ENCODE measurements around the gene SEPHS1.

Gene SEPHS1

DNA sequence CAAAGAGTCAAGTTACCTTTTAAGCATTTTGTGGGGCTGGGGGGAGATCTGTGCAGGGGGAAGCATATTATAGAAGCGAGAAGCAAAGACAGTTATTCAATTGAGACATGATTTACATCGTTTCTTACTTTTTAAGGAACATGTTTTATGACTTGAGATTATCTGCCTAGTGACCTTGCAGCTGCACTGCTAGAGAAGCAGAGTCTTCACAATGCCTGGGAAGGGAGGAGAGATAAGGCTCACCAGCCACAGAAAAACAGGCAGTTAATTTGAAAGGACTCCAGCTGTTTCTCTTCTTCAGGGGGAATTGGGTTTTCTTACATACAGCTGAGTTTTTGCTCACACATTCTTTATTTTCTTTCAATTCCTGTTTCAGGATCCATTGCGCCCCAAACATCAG is 79.3 kb downstream of the SEPHS1 start:
- no CpG with 5 or more reads among the region's 3 CpGs for WGBS (ENCODE audit: extremely low coverage, insufficient coverage, insufficient read length)
- no peaks in the 10 kb centered on the region for H3K36me3 ChIP-seq (ENCODE audit: control insufficient read depth in 1 of 2, insufficient read depth in 2 of 2, low read length in 2 of 2)

GRCh38 chr10:13268310-13268709 is 79.8 kb downstream of the SEPHS1 start:
- Histone ChIP-seq H3K79me1 (ENCODE audit: low read length) (no peaks in the 10 kb centered on the region), H3K4me1 (ENCODE audit: control insufficient read depth in 1 of 2, insufficient read depth in 2 of 2, low read length in 2 of 2) (no peaks in the 10 kb centered on the region), H4K91ac (ENCODE audit: low read depth, low read length) (no peak overlapping the region), H2BK5ac (ENCODE audit: low read depth, low read length, poor library complexity) (no peak overlapping the region), H3K36me3 (ENCODE audit: control insufficient read depth in 1 of 2, insufficient read depth in 2 of 2, low read length in 2 of 2) (no peaks in the 10 kb centered on the region), H4K8ac (ENCODE audit: low read depth, low read length) (no peak overlapping the region), H3K79me2 (ENCODE audit: control insufficient read depth, insufficient read depth, low read length, poor library complexity) (no peaks in the 10 kb centered on the region), H3K23ac (ENCODE audit: low read length) (no peak overlapping the region), H3K9ac (ENCODE audit: low read length) (no peak overlapping the region), H3K27me3 (ENCODE audit: insufficient read depth, low read length) (no peaks in the 10 kb centered on the region), H3K14ac (ENCODE audit: low read length) (no peak overlapping the region), H3K4me3 (ENCODE audit: low read depth, low read length) (no peak overlapping the region), H2BK120ac (ENCODE audit: insufficient read depth, low read length, poor library complexity) (no peak overlapping the region), H3K4ac (ENCODE audit: low read depth, low read length) (no peak overlapping the region), H3K9me3 (ENCODE audit: insufficient read depth, low read depth, low read length) (no peaks in the 10 kb centered on the region), H4K12ac (ENCODE audit: low read depth, low read length) (no peak overlapping the region), H3K27ac (ENCODE audit: low read depth, low read length) (no peak overlapping the region), H3K18ac (ENCODE audit: low read length) (no peak overlapping the region), H3K4me2 (ENCODE audit: low read length) (no peak overlapping the region), H2BK12ac (ENCODE audit: low read length) (no peak overlapping the region), H2AFZ (ENCODE audit: insufficient read depth, low read length, poor library complexity) (no peak overlapping the region), H2AK5ac (ENCODE audit: low read length) (no peak overlapping the region)
- DNase-seq: no peak
- no CpG with 5 or more reads among the region's 4 CpGs for whole genome bisulfite sequencing (ENCODE audit: extremely low coverage, insufficient coverage, insufficient read length)

More for the DNA sequence above, 79.3 kb downstream of the SEPHS1 start:
- no peak overlapping the region for H3K18ac ChIP-seq (ENCODE audit: low read length)
- no peaks in the 10 kb centered on the region for H3K9me3 ChIP-seq (ENCODE audit: insufficient read depth, low read depth, low read length)
- H2BK5ac ChIP-seq (ENCODE audit: low read depth, low read length, poor library complexity): no peak overlapping the region
- no peak overlapping the region for H2BK120ac ChIP-seq (ENCODE audit: insufficient read depth, low read length, poor library complexity)
- H3K14ac ChIP-seq (ENCODE audit: low read length): no peak overlapping the region
- no peak overlapping the region for H3K23ac ChIP-seq (ENCODE audit: low read length)
- no peak overlapping the region for H2BK12ac ChIP-seq (ENCODE audit: low read length)
- no peak overlapping the region for H4K12ac ChIP-seq (ENCODE audit: low read depth, low read length)
- H3K79me1 ChIP-seq (ENCODE audit: low read length): no peaks in the 10 kb centered on the region
- H3K79me2 ChIP-seq (ENCODE audit: control insufficient read depth, insufficient read depth, low read length, poor library complexity): no peaks in the 10 kb centered on the region
- DNase-seq: no peak
- no peak overlapping the region for H3K27ac ChIP-seq (ENCODE audit: low read depth, low read length)
- no peaks in the 10 kb centered on the region for H3K27me3 ChIP-seq (ENCODE audit: insufficient read depth, low read length)
- H3K4me2 ChIP-seq (ENCODE audit: low read length): no peak overlapping the region
- no peak overlapping the region for H2AFZ ChIP-seq (ENCODE audit: insufficient read depth, low read length, poor library complexity)
- H4K8ac ChIP-seq (ENCODE audit: low read depth, low read length): no peak overlapping the region
- no peak overlapping the region for H3K9ac ChIP-seq (ENCODE audit: low read length)
- no peak overlapping the region for H3K4ac ChIP-seq (ENCODE audit: low read depth, low read length)
- no peak overlapping the region for H4K91ac ChIP-seq (ENCODE audit: low read depth, low read length)
- H2AK5ac ChIP-seq (ENCODE audit: low read length): no peak overlapping the region
- H3K4me1 ChIP-seq (ENCODE audit: control insufficient read depth in 1 of 2, insufficient read depth in 2 of 2, low read length in 2 of 2): no peaks in the 10 kb centered on the region
- H3K4me3 ChIP-seq (ENCODE audit: low read depth, low read length): no peak overlapping the region

All from trophoblast cell (in vitro differentiated cells and primary cell).